Caki2 (cell line): ENCODE data around the gene SLC26A3. TPM values are rescaled to one million over a fixed set of nuclear protein-coding genes. Genes with fewer than 3 reads are reported as not detected.

Source experiments
- total RNA-seq: library from RNA; depleted of rRNA; stranded (reverse); fragments of >200 nt; shearing (Covaris generic); gene quantifications from 2 replicates; pipeline ENCODE4 v1.2.3, GENCODE V29; 2014; ENCODE audit warnings: low replicate concordance; rRNA removed

Gene SLC26A3
- total RNA-seq, 1 experiment from 2014 or later, result not detected

Other genes starting within 250 kb of the SLC26A3 start
- 38.5 and 43.3 TPM in 2 replicates for gene COG5, start 239.3 kb downstream of the SLC26A3 start, total RNA-seq
- 13.1 and 26.4 TPM in 2 replicates for gene DUS4L, start 239.3 kb downstream of the SLC26A3 start, total RNA-seq
- 16.7 and 29.8 TPM in 2 replicates for gene BCAP29, start 223.0 kb downstream of the SLC26A3 start, total RNA-seq
- 0.88 TPM in 1 of 2 replicates, not detected in the other for gene SLC26A4, start 142.4 kb downstream of the SLC26A3 start, total RNA-seq
- 12.2 and 22.7 TPM in 2 replicates for gene CBLL1, start 59.1 kb downstream of the SLC26A3 start, total RNA-seq
- gene DLD, start 88.0 kb upstream of the SLC26A3 start, total RNA-seq, result 8.1 and 35.6 TPM in 2 replicates
- gene LAMB1, start 199.9 kb upstream of the SLC26A3 start, total RNA-seq, result 121 and 127 TPM in 2 replicates